ACHN (cell line): Measurements from ENCODE around the gene ATF3.

ENCODE experiments used
- DNase-seq: peaks from one replicate; pipeline ENCODE4 v3.0.0-alpha.2; 2015
- in situ Hi-C: cut with HindIII; loops from 2 replicates; pipeline ENCODE4 v1.10.0; 2017; ENCODE audit warnings: low sequenced_read_pairs, low pct_ligation_motif_present, low pct_unique_long_range_greater_than_20kb

The ATF3 gene

DNA sequence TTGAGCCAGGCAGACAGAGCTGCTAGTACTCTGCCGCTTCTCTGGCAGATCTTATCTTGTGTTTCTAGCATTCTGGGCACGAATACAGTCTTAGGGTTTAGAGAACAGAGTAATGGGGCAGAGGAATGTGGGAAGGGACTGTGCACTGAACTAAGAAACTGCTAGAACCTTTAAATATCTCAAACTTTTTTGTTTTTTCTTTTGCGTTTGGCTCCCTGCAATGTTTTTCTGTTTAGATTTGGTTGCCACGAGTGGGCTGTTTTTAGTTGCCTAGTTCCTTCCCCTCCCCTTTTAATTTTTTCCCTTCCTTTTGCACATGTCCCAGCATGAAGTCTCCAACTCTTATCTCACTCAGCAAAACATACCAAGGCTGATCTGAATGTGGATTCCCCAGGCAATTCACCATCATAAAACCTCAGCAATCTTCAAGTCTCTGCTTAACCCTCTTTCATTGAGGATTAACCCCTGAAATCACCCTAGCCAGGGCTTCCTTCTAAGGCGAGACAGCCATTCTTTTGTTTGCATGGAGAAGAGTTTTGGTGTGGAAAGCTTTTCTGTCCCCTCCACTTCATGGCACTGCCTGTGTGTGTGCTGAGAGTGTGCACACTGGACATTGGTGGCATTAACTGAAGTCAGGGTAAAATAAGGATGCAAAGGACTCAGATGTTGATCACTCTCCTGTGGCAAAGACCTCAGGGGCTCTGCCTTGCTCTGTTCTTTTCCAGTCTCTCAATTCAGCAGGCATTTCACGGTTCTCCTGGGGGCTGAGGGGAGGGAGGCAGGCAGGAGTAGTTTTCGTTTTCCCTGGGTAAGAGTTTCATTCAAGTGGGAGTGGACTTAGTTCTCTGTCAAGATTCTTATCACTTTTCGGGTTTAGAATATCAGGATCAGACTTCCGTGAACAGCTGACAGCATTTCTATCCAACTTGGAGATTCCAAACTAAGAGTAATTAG lies 2.8 kb upstream of the ATF3 start:
- DNase-seq, result no peak
- in situ Hi-C loops, result no loop called here

GRCh38 chr1:212606395-212607205 lies 2.0 kb upstream of the ATF3 start:
- in situ Hi-C loops, result no loop called here
- peak; percentile 52 for DNase-seq

DNA sequence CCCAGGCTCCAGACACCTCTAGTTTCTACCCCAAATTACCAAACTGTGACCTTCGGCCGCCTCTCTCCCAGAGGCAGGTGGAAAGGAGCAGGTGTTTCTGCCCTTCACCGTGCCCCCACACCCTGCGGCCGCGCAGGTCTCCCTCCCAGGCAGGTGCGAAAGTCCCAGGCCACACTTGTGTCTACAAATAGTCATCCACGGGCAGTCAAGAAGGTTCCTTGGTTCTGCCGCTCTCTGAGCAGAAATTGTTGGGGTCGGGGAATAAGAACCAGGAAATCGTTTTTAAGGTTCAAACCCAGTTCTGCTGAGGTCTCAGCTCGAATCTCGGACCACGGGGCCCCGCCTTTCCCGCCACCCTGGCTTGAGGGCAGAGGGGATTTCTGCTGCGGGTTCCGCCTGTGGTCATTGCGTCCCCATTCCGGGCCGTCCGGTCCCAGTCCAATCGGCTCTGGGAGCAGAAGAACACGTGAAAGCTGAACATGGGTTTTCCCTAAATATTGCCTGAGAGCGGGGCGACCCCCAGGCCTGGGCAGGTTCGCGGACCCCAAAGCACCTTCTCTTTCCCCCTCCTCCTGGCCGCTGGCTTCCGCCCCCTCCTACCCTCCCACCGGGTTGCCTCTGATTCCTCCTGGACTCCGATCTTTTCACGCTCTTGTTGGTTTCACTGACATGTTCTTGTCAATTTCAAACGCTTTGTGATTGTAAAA lies 1.2 kb upstream of the ATF3 start:
- in situ Hi-C loops, result no loop called here
- DNase-seq, result no peak

DNA sequence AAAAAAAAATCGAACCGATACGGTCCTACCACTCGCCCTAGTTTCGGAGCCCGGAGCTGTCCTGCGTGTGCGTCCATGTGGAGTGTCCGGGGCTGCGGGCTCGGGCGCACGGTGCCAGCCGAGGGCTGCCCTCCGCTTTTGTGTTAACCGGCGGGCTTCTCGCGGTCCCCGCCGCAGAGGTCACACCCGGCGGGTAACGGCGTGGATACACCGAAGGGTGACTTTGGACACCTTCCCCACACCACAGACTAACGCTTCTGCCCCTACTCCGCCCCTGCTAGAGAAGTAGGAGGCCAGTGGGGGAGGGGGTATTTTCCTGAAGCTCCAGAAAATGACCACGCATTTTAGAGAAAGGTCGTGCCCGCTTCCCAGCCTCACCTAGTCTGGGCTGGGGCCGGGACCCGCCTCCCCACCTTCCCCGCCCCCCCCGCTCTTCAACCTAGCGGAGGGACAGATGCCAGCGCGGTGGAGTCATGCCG lies 609 bp upstream of the ATF3 start:
- in situ Hi-C loops, result no loop called here
- DNase-seq, result no peak

GRCh38 chr1:212608959-212609700 lies 569 bp downstream of the ATF3 start:
- in situ Hi-C loops, result no loop called here
- DNase-seq, result peak; percentile 51

- in situ Hi-C loops, result no loop called here
- no peak for DNase-seq
Observed at GRCh38 chr1:212609701-212610574, 1.4 kb downstream of the ATF3 start.

GRCh38 chr1:212610575-212610967 lies 2.0 kb downstream of the ATF3 start:
- DNase-seq, result no peak
- in situ Hi-C loops, result no loop called here

GRCh38 chr1:212611000-212611948 lies 2.7 kb downstream of the ATF3 start:
- in situ Hi-C loops, result no loop called here
- DNase-seq, result no peak

- in situ Hi-C loops, result no loop called here
- no peak for DNase-seq
Observed at GRCh38 chr1:212612041-212612961, 3.7 kb downstream of the ATF3 start.

- in situ Hi-C loops, result no loop called here
- no peak for DNase-seq
Observed at GRCh38 chr1:212613440-212614335, 5.1 kb downstream of the ATF3 start.

GRCh38 chr1:212614453-212615200 lies 6.1 kb downstream of the ATF3 start:
- no peak for DNase-seq
- in situ Hi-C loops, result no loop called here

DNA sequence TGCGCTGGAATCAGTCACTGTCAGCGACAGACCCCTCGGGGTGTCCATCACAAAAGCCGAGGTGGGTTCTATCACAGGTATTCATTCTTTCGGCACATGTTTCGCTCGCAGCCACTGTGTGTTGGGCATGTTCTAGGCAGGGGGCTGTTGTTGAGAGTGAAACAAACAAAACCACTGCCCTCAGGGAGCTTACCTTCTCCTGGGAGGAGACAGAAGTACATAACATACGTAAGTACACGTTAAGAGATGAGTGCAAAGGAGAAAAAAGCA lies 6.6 kb downstream of the ATF3 start:
- in situ Hi-C loops, result no loop called here
- DNase-seq, result no peak

DNA sequence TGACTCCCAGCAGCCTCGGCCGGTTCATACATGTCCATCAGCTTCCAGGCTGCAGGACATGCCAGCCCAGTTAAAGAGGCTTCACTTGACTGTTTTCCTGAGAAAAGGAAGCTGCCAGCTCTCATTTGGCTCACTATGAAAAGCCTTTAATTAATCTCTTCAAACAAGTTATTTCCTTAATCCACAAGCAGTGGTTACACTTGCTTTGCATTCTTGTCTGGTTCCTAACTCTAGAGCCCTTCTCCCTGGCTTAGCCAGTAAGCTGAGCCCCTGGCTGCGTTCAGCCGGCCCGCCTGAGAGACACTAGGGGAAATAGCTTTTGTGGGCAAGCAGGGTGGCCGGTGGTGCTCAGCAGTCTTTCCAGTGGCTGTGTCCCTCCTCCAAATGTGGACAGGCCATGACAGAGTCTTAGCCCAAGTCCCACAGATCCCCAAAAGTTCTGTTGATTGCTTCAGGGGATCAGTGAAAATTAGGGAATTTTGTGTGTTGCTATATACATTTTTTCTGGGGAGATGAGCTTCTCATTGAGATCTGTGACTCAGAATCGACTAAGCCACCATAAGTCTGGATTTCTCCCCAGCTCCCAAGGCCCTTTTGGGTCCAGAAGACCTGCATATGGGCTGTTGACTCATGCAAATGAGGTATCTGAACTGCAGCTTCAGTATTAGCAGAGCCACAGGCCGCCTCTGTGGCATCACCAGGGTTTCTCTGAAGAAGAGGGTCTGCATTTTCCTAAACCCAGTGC lies 10.1 kb downstream of the ATF3 start:
- DNase-seq, result no peak
- in situ Hi-C loops, result no loop called here

- DNase-seq, result no peak
- in situ Hi-C loops, result no loop called here
Observed at GRCh38 chr1:212620293-212620692, 11.7 kb downstream of the ATF3 start.
